ENCODE results near the gene EML5. TPM values are rescaled to one million over a fixed set of nuclear protein-coding genes. Genes with fewer than 3 reads are reported as not detected.

EML5 gene
- polyA plus RNA-seq, 2 donors: 0.31 to 0.41 TPM

- Histone ChIP-seq H3K36me3 (ENCODE audit: control insufficient read depth in 2 of 2, insufficient read depth in 2 of 2, low read length in 1 of 2) (no peaks in the 10 kb centered on the region), H3K27me3 (ENCODE audit: control insufficient read depth in 1 of 2, insufficient read depth in 2 of 2, low read length in 2 of 2) (no peaks in the 10 kb centered on the region), H3K9me3 (ENCODE audit: control insufficient read depth in 2 of 2, insufficient read depth in 1 of 2, low read depth in 1 of 2, low read length in 1 of 2) (no peaks in the 10 kb centered on the region), H3K4me3 (ENCODE audit: low read depth in 1 of 2, low read length in 2 of 2) (no peak overlapping the region), H3K4me1 (ENCODE audit: control insufficient read depth in 2 of 2, insufficient read depth in 2 of 2, low read length in 1 of 2) (no peaks in the 10 kb centered on the region), H3K27ac (ENCODE audit: low read depth in 2 of 2, low read length in 1 of 2) (no peak overlapping the region)
- WGBS, 2 donors: 74 to 77% methylated on average over 5 of the region's 5 CpGs
Measured at GRCh38 chr14:88698651-88699050, 94.1 kb downstream of the EML5 start.

GRCh38 chr14:88695870-88696269, 96.9 kb downstream of the EML5 start:
- Histone ChIP-seq H3K27me3 (ENCODE audit: control insufficient read depth in 1 of 2, insufficient read depth in 2 of 2, low read length in 2 of 2) (no peaks in the 10 kb centered on the region), H3K9me3 (ENCODE audit: control insufficient read depth in 2 of 2, insufficient read depth in 1 of 2, low read depth in 1 of 2, low read length in 1 of 2) (no peaks in the 10 kb centered on the region), H3K36me3 (ENCODE audit: control insufficient read depth in 2 of 2, insufficient read depth in 2 of 2, low read length in 1 of 2) (no peaks in the 10 kb centered on the region), H3K27ac (ENCODE audit: low read depth in 2 of 2, low read length in 1 of 2) (no peak overlapping the region), H3K4me3 (ENCODE audit: low read depth in 1 of 2, low read length in 2 of 2) (no peak overlapping the region), H3K4me1 (ENCODE audit: control insufficient read depth in 2 of 2, insufficient read depth in 2 of 2, low read length in 1 of 2) (no peaks in the 10 kb centered on the region)
- WGBS, 2 donors: 69 to 71% methylated on average over 3 of the region's 3 CpGs

GRCh38 chr14:88688386-88688785, 104.4 kb downstream of the EML5 start:
- H3K4me1 ChIP-seq (ENCODE audit: control insufficient read depth in 2 of 2, insufficient read depth in 2 of 2, low read length in 1 of 2): no peaks in the 10 kb centered on the region
- no peaks in the 10 kb centered on the region for H3K27me3 ChIP-seq (ENCODE audit: control insufficient read depth in 1 of 2, insufficient read depth in 2 of 2, low read length in 2 of 2)
- H3K27ac ChIP-seq (ENCODE audit: low read depth in 2 of 2, low read length in 1 of 2): no peak overlapping the region
- H3K9me3 ChIP-seq (ENCODE audit: control insufficient read depth in 2 of 2, insufficient read depth in 1 of 2, low read depth in 1 of 2, low read length in 1 of 2): no peaks in the 10 kb centered on the region
- no peak overlapping the region for H3K4me3 ChIP-seq (ENCODE audit: low read depth in 1 of 2, low read length in 2 of 2)
- no peaks in the 10 kb centered on the region for H3K36me3 ChIP-seq (ENCODE audit: control insufficient read depth in 2 of 2, insufficient read depth in 2 of 2, low read length in 1 of 2)

- no peak overlapping the region for H3K4me3 ChIP-seq (ENCODE audit: low read depth in 1 of 2, low read length in 2 of 2)
- H3K27ac ChIP-seq (ENCODE audit: low read depth in 2 of 2, low read length in 1 of 2): no peak overlapping the region
- no peaks in the 10 kb centered on the region for H3K36me3 ChIP-seq (ENCODE audit: control insufficient read depth in 2 of 2, insufficient read depth in 2 of 2, low read length in 1 of 2)
- WGBS, 2 donors: 68 to 80% methylated on average over 2 of the region's 2 CpGs
- H3K27me3 ChIP-seq (ENCODE audit: control insufficient read depth in 1 of 2, insufficient read depth in 2 of 2, low read length in 2 of 2): no peaks in the 10 kb centered on the region
- H3K9me3 ChIP-seq (ENCODE audit: control insufficient read depth in 2 of 2, insufficient read depth in 1 of 2, low read depth in 1 of 2, low read length in 1 of 2): no peaks in the 10 kb centered on the region
- no peaks in the 10 kb centered on the region for H3K4me1 ChIP-seq (ENCODE audit: control insufficient read depth in 2 of 2, insufficient read depth in 2 of 2, low read length in 1 of 2)
Measured at GRCh38 chr14:88683119-88683518, 109.6 kb downstream of the EML5 start.

- no peak overlapping the region for H3K27ac ChIP-seq (ENCODE audit: low read depth in 2 of 2, low read length in 1 of 2)
- no peaks in the 10 kb centered on the region for H3K36me3 ChIP-seq (ENCODE audit: control insufficient read depth in 2 of 2, insufficient read depth in 2 of 2, low read length in 1 of 2)
- no peaks in the 10 kb centered on the region for H3K27me3 ChIP-seq (ENCODE audit: control insufficient read depth in 1 of 2, insufficient read depth in 2 of 2, low read length in 2 of 2)
- H3K4me1 ChIP-seq (ENCODE audit: control insufficient read depth in 2 of 2, insufficient read depth in 2 of 2, low read length in 1 of 2): no peaks in the 10 kb centered on the region
- no peak overlapping the region for H3K4me3 ChIP-seq (ENCODE audit: low read depth in 1 of 2, low read length in 2 of 2)
- 71 to 73% methylated on average over 5 of the region's 5 CpGs for WGBS, 2 donors
- no peaks in the 10 kb centered on the region for H3K9me3 ChIP-seq (ENCODE audit: control insufficient read depth in 2 of 2, insufficient read depth in 1 of 2, low read depth in 1 of 2, low read length in 1 of 2)
Measured at GRCh38 chr14:88682495-88683114, 110.1 kb downstream of the EML5 start.

- Histone ChIP-seq H3K9me3 (ENCODE audit: control insufficient read depth in 2 of 2, insufficient read depth in 1 of 2, low read depth in 1 of 2, low read length in 1 of 2) (no peaks in the 10 kb centered on the region), H3K4me3 (ENCODE audit: low read depth in 1 of 2, low read length in 2 of 2) (no peak overlapping the region), H3K27ac (ENCODE audit: low read depth in 2 of 2, low read length in 1 of 2) (no peak overlapping the region), H3K4me1 (ENCODE audit: control insufficient read depth in 2 of 2, insufficient read depth in 2 of 2, low read length in 1 of 2) (no peaks in the 10 kb centered on the region), H3K36me3 (ENCODE audit: control insufficient read depth in 2 of 2, insufficient read depth in 2 of 2, low read length in 1 of 2) (no peaks in the 10 kb centered on the region), H3K27me3 (ENCODE audit: control insufficient read depth in 1 of 2, insufficient read depth in 2 of 2, low read length in 2 of 2) (no peaks in the 10 kb centered on the region)
- WGBS, 2 donors: 89 to 91% methylated on average over 5 of the region's 5 CpGs
Measured at GRCh38 chr14:88681755-88682494, 110.8 kb downstream of the EML5 start.

DNA sequence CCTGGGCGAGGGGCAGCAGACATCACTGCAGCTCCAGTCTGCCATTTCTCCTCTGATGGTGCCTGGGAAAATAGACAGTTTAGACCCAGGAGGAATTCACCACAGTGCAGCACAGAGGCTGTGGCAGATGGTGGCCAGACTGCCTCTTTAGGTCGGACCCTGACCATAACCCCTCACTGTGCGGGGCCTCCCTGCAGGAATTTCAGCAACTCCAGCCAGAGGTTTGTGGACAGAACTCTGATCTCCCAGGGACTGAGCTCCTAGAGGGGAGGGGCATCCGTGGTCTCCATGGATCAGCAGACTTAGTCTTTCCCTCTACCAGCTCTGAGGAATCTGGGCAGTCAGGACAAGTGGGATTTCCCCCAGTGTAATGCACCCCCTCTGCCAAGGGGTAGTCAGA, 123.4 kb downstream of the EML5 start:
- Histone ChIP-seq H3K4me1 (ENCODE audit: control insufficient read depth in 2 of 2, insufficient read depth in 2 of 2, low read length in 1 of 2) (no peaks in the 10 kb centered on the region), H3K27ac (ENCODE audit: low read depth in 2 of 2, low read length in 1 of 2) (no peak overlapping the region), H3K36me3 (ENCODE audit: control insufficient read depth in 2 of 2, insufficient read depth in 2 of 2, low read length in 1 of 2) (no peaks in the 10 kb centered on the region), H3K9me3 (ENCODE audit: control insufficient read depth in 2 of 2, insufficient read depth in 1 of 2, low read depth in 1 of 2, low read length in 1 of 2) (no peaks in the 10 kb centered on the region), H3K27me3 (ENCODE audit: control insufficient read depth in 1 of 2, insufficient read depth in 2 of 2, low read length in 2 of 2) (no peaks in the 10 kb centered on the region), H3K4me3 (ENCODE audit: low read depth in 1 of 2, low read length in 2 of 2) (no peak overlapping the region)
- 66 to 75% methylated on average over 4 of the region's 4 CpGs for WGBS, 2 donors

- Histone ChIP-seq H3K27me3 (ENCODE audit: control insufficient read depth in 1 of 2, insufficient read depth in 2 of 2, low read length in 2 of 2) (no peaks in the 10 kb centered on the region), H3K27ac (ENCODE audit: low read depth in 2 of 2, low read length in 1 of 2) (no peak overlapping the region), H3K9me3 (ENCODE audit: control insufficient read depth in 2 of 2, insufficient read depth in 1 of 2, low read depth in 1 of 2, low read length in 1 of 2) (no peaks in the 10 kb centered on the region), H3K36me3 (ENCODE audit: control insufficient read depth in 2 of 2, insufficient read depth in 2 of 2, low read length in 1 of 2) (no peaks in the 10 kb centered on the region), H3K4me1 (ENCODE audit: control insufficient read depth in 2 of 2, insufficient read depth in 2 of 2, low read length in 1 of 2) (no peaks in the 10 kb centered on the region), H3K4me3 (ENCODE audit: low read depth in 1 of 2, low read length in 2 of 2) (no peak overlapping the region)
- 84 to 85% methylated on average over 3 of the region's 3 CpGs for WGBS, 2 donors
Measured at GRCh38 chr14:88668448-88669116, 124.2 kb downstream of the EML5 start.

GRCh38 chr14:88667555-88668273, 125.0 kb downstream of the EML5 start:
- no peaks in the 10 kb centered on the region for H3K4me1 ChIP-seq (ENCODE audit: control insufficient read depth in 2 of 2, insufficient read depth in 2 of 2, low read length in 1 of 2)
- H3K27me3 ChIP-seq (ENCODE audit: control insufficient read depth in 1 of 2, insufficient read depth in 2 of 2, low read length in 2 of 2): no peaks in the 10 kb centered on the region
- H3K27ac ChIP-seq (ENCODE audit: low read depth in 2 of 2, low read length in 1 of 2): no peak overlapping the region
- H3K36me3 ChIP-seq (ENCODE audit: control insufficient read depth in 2 of 2, insufficient read depth in 2 of 2, low read length in 1 of 2): no peaks in the 10 kb centered on the region
- WGBS, 2 donors: 39 to 48% methylated on average over 4 of the region's 4 CpGs
- H3K4me3 ChIP-seq (ENCODE audit: low read depth in 1 of 2, low read length in 2 of 2): no peak overlapping the region
- no peaks in the 10 kb centered on the region for H3K9me3 ChIP-seq (ENCODE audit: control insufficient read depth in 2 of 2, insufficient read depth in 1 of 2, low read depth in 1 of 2, low read length in 1 of 2)
